ENCODE data around the gene GNG3.
"Not testable (repeated sequence)": the region's sequence is repeated elsewhere in the genome, so short reads cannot be mapped to it uniquely, and the experiment has no call there.

GNG3 gene

DNA sequence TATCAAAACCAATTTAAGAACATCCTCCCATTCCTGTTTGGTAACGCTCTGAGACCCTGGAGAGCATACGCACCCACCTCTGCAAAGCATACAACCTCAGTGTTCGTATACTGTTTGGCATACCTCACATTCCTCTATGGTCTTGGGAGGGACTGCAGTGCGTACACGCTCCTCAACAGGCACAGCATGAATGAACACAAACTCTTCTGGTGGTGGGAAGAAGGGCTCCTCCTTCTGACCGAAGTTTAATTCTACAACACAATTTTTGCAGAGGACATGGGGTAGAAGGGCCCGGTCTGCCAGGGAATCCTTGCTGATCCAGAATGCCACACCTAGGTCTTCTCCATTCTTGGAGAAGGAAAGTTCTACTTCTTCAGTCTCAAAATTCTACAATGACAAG, 14.5 kb downstream of the GNG3 start:
- DNase-seq: no peak

DNA sequence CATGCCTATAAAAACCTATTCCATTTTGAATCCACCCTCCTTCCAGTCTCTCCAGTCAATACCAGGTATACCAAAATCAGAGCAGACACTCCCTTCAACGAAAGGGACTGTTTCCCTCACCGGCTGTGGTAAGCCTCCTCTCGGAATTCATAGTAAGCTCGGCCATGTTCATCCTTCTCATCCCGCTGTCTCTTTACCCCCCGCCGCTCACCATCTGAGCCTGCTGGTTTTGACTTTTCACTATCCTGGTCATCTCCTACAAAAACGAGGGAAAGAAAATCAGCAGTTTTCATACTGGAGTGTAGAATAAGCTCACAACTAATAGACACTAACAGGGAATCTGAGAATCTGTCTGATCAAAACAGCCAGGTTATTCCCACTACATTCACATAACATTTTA, 16.7 kb downstream of the GNG3 start:
- no peak for DNase-seq

- DNase-seq: no peak
These were observed 18.2 kb downstream of the GNG3 start for GRCh38 chr11:62725646-62726045.

- DNase-seq: no peak
These were observed 18.9 kb downstream of the GNG3 start for GRCh38 chr11:62726156-62726914.

- DNase-seq: no peak
These were observed 19.4 kb downstream of the GNG3 start for GRCh38 chr11:62726915-62727164.

- DNase-seq: peak; percentile 97
These were observed 19.8 kb downstream of the GNG3 start, which contains the start of gene HNRNPUL2 for GRCh38 chr11:62727165-62727871. Gene HNRNPUL2 (minus strand): TSS chr11:62727457. CDS start chr11:62727156, 301 bp downstream.

GRCh38 chr11:62727872-62728170, 20.3 kb downstream of the GNG3 start:
- DNase-seq: peak; percentile 73

GRCh38 chr11:62728171-62728988, 20.9 kb downstream of the GNG3 start, which contains the start of gene TTC9C:
Gene TTC9C (plus strand): TSS chr11:62728486. CDS start chr11:62728849, 363 bp downstream.
- DNase-seq: peak; percentile 80

DNA sequence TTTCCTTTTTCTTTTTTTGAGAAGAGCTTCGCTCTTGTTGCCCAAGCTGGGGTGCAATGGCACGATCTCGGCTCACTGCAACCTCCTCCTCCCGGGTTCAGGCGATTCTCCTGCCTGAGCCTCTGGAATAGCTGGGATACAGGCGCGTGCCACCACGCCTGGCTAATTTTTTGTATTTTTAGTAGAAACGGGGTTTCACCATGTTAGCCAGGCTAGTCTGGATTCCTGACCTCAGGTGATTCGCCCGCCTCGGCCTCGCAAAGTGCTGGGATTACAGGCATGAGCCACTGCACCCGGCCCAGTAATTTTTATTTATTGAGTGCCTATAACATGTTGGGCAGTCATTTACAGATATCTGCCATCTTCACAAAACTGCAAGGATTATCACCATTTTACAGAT, 22.6 kb downstream of the GNG3 start:
- DNase-seq: not testable (repeated sequence)

GRCh38 chr11:62732830-62733229, 25.4 kb downstream of the GNG3 start:
- no peak for DNase-seq

- no peak for DNase-seq
These were observed 29.7 kb downstream of the GNG3 start for GRCh38 chr11:62737196-62737595.

GRCh38 chr11:62747475-62748160, 40.1 kb downstream of the GNG3 start:
- DNase-seq: no peak

GRCh38 chr11:62749931-62750330, 42.5 kb downstream of the GNG3 start:
- DNase-seq: not testable (repeated sequence)

GRCh38 chr11:62752177-62752785, 44.8 kb downstream of the GNG3 start:
- DNase-seq: no peak

DNA sequence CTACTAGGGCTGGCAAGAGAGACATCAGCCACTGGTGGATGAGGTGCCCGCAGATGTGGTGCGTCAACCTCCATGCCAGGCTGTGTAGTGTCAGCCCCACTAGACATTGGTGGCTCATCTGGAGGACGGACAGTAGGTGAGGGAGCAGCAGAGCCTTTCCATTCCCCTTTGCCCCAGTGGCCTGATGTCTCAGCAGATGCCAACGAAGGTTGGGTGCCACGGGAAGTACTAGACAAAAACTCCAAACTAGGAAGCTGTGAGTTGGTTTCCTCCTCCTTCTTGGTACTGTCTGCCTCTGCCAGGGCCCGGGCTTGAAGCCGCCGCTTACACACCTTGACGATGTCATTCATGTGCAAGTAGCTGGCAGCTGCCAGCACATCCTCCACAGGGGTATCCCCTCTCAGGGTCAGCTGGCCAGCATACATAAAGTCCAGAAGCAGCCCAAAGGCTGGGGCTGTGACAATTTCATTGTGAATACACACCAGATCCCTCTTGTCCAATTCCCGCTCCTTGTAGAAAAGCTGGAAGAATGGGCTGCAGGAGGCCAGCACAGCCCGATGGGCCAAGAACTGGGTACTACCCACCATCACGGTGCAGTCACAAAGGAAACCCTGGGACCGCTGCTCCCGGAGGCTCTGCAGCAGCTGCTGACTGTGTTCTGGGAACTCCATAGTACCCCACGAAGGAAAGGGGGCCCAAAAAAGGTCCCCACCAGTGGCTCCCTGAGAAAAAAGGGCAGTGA, 45.7 kb downstream of the GNG3 start:
- DNase-seq: no peak

DNA sequence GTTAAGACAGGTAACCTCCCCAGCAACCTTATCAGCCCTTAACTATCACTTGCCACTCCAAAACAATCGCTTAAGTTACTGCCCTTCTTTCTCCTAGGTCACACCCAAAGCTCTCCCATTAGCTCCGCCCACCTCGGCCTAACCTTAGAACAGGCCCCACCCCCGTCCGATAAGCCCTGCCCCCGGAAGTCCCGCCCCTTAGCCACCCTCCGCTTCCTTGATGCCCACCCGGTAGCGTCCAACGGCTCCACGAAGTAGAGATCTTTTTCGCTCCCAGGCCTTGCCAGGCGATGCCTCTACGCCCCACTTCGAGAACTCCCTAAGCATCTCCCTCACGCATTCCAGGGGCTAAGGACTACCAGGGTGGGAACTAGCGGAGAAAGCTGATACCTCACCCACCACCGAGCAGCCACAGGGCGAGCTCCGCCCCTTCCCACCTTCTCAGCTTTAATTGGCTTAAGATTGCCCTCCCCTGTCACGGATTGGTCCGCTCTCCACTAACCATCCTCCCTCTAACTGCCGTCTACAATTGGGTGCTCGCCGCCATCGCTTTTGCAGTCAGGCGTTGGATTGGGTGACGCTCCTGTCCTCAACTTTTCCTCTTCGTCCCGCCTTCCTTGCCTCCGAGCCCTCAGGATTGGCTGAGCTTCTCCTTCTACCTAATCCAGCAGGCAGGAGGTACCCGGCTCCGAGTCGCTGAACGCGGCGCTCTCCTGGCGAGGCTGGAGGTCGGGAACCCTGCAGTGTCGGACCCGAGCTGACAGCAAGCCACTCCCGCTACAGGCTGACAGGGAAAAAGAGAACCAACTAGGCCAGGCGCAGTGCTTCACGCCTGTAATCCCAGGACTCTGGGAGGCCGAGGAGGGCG, 46.5 kb downstream of the GNG3 start, which contains the start of gene ZBTB3:
TSS of gene ZBTB3 (minus strand) at position 425 of the 868 bp plus-strand sequence. CDS start 496 bp downstream, outside the sequence.
- peak; percentile 93 for DNase-seq

DNA sequence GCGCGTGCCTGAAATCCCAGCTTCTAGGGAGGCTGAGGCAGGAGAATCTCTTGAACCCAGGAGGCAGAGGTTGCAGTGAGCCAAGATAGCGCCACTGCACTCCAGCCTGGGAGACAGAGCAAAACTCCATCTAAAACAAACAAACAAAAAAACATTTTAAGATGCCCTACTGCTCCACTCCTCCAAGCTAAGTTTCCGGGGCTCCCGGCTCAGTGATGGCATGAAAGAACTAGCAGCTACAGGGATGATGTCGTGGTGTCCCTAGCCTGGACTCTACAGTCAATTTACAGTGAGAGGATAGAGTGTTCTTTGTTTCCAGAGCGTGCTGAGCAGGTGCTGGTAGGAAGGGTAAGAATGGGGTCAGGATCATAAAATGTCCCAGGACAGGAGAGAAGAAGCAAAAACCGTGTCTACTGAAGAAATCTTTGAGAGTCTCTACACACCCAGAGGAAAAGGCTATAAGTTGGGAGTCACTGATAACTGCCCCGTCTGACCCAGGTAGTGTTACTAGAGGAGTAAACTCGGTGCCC, 47.7 kb downstream of the GNG3 start:
- no peak for DNase-seq

- no peak for DNase-seq
These were observed 50.6 kb downstream of the GNG3 start for GRCh38 chr11:62757846-62758788.
